HG03066 (cell line): ENCODE data around the gene ANKRD66.
"Not testable (repeated sequence)": the region's sequence is repeated elsewhere in the genome, so short reads cannot be mapped to it uniquely, and the experiment has no call there.

ENCODE experiments used
- ATAC-seq: cut with Tn5 transposase; IDR thresholded peaks from one replicate; pipeline ENCODE4 v1.9.1; 2021; ENCODE audit warnings: low read depth; ENCODE audit not compliant: unreplicated experiment

The ANKRD66 gene

DNA sequence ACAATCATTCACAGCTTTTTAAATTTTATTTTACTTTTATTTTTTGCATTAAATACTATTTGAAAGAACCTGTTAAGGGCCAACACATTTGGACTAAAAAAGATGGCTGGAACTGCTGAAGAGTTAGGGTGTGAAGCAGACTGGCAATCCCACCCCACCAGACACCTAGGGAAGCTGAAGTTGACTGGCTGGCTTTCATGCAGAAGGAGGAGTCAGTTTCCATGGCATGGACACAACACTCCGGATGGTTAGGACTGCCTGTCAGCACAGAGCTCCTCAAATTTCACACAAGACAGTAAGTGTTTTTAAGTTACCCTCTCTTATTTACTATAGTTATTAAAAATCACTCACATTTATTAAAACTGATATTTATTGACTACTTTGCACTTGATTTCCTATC lies at the start of gene ANKRD66:
Gene ANKRD66 (plus strand): TSS at position 238 of the 400 bp plus-strand sequence. CDS start 5,016 bp downstream, outside the sequence.
- no peak for ATAC-seq

DNA sequence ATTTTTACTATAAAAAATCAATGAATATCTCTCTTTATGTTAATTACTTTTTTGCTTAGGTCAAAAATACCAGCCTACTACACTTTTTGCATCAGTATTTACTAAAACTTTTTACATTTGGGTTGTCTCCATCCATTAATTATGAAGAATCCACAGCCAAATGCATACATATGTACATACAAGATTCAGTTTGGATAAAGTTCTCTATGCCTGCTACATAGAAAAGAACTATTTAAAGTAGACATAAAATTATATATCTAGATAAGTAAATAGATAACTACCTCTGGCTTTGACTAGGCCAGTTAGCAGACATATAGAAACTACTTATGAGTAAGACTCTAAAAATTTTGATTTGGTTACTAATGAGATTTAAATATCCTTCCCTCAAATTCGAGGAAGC lies 46.8 kb upstream of the ANKRD66 start:
- ATAC-seq = no peak

DNA sequence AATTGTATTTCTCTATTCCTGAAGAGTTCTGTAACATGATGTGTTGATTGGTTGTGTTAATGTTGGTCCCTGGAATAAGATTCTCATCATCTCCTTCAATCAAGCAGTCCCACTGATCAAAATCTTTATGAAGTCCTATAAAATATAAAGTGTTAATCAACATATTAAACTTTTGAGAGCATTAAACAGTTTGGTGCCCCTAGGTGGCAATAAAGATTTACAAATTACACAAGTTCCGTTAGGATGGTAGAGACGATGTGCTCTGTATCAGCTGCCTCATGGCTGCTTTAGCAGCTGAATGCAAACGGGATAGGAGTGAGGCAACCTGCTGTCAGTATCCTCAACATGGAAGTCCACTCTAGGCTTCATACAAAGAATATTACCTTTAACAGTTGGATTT lies 42.2 kb upstream of the ANKRD66 start:
- ATAC-seq = no peak

DNA sequence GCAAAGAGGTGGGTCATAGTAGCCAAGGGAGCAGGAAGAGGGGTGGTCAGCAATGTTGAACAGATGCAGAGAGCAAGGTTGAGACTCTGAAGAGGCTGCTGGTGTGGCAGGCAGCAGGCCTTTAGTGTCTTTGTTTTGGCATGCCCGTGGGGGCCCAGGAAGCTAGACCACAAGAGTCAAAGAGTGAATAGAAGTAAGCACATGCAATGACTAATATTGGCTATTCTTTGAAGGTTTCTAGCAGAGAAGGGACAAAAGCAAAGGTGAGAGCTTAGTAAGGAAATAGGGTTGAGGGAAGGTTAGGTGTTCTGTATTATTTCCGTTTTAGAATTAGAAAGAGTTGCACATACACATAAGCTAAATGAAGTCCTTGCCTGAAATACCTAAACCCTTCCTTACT lies 40.3 kb upstream of the ANKRD66 start:
- no peak for ATAC-seq

DNA sequence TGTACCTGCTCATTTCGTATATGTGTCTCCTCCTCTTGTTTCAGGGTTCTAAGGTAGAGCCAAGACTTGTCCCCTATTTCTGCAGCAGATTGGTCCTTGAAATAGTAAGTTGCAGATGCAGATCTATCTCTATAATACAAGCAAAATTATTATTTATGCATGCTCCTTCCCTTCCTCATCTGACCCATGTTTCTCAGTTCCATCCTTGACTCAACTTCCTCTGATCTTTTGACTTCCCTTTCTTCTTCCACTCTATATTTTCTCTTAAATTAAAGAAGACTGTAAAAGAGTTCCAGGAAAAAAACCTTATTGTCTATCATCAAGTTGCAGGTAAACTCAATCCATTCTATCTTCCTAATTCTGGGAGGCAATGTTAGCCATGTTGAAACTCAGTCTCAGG lies 35.2 kb upstream of the ANKRD66 start:
- ATAC-seq = no peak

DNA sequence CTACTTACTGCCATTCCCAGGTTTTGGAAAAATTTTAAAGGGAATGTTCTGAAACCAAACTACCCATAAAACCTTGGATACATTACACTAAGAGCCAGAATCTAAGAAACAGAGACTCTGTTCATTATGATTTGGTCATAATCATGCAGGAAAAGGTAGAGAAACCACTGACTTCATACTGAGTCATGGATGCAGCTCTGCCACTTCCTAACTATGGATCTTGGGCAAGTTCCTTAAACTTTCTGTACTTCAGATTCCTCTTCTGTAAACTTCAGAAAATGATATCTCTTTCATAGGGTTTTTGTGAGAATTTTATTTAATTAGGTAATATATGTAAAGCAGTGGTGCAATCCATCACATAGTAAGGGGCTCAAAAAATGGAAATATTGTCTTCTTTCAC lies 31.6 kb upstream of the ANKRD66 start:
- no peak for ATAC-seq

DNA sequence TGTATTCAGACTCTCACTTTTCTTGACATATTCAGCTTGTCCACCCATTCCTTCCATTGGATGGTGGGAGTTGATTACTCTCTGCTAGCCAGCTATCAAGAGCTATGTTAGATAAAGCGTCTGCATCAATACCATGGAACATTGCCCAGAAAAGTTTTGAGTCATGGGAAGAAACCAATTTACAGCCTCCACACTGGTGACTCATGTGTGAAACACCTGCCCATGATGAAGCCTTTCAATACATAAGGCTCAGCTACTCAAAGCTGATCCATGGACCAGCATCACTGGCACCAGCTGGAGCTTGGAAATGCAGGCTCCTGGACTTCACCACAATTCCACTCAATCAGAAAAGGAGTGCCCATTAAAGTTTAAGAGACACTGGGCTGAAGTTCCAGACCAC lies 27.6 kb upstream of the ANKRD66 start:
- ATAC-seq = no peak

DNA sequence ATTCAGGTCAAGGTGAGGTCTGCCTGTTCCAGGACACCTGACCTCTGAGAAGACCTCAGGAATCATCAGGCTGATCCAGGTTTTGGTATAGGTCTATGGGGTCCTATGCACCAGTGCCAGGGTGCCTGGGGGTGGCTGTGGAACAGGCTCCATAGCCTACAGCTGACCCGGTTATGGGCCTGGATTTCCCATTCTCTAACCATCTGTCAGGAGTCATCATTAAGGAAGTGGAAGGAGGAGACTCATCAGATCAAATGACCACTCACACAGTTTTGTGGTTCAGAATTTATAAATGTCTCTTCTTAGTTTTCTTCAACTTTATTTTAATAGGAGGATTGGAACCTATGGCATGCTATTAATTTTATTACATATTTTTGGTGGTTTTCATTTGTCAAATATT lies 26.3 kb upstream of the ANKRD66 start:
- ATAC-seq = no peak

DNA sequence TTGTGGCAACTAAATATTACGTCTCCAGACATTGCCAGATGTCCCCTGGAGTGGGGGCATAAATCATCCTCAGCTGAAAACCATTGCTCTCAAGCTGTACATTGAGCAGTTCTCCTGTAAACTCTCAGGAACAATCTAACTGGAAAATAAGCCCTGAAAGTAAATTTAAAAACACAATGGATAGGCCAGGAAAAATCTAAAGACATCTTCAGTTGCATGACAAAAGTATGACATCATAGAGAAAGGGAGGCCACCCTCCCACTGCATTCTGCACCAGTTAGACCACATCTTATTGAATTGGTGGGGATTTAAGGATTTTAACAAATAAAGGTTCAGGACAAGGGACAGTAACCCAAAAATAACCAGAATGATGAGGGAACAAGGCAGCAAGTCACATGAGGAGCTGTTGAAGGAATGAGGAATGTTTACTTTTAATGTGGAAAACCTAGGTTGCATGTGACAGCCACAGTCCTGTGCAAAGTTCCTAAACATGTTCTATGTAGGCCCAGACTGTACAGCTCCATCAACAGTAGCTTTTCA lies 16.9 kb upstream of the ANKRD66 start:
- no peak for ATAC-seq

DNA sequence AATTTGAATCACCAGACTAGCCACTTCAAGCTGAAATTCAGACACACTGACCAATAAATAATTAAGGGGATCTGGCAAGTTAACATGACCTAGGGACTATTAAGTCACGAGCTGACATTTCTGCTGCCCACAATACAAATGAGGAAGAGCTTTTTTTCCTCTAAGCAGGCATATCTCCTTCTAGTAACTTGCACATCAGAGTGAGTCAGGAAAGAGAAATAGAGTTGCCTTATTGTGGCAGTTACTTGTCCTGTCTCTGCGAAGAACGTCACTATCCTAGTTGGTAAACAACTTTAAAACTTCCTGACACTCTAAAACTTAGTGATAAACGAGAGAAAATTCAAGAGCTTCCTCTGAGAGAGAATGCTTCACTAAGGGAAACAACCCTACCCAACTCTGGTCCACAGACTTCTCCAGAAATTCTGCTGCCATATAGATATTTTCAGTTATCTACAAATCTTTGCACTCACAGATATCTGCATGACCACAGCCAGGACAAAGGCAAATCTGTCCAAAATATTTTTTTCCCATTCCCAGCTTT lies 15.7 kb upstream of the ANKRD66 start:
- no peak for ATAC-seq

DNA sequence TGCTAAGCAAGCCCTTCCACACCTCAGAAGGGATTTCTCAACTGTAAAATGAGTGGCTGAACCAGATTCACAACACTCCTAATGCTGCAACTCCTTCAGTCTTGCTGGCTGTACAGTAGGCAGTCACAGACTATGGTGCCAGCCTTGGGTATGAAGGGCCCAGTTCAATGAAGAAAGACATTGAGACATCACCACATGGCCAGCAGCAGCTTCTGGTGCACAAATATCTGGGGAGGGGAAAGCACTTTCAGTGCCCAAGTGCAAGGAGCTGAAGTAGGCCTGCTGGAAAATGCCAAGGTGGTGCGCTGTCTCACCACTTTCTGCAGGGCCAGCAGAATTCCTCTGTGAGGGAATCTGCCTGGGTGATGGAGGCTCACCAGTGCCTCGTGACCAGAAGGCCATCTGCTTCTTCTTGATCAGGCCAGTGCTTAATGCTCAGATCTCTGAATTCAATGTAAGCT lies 13.4 kb upstream of the ANKRD66 start:
- ATAC-seq = no peak

DNA sequence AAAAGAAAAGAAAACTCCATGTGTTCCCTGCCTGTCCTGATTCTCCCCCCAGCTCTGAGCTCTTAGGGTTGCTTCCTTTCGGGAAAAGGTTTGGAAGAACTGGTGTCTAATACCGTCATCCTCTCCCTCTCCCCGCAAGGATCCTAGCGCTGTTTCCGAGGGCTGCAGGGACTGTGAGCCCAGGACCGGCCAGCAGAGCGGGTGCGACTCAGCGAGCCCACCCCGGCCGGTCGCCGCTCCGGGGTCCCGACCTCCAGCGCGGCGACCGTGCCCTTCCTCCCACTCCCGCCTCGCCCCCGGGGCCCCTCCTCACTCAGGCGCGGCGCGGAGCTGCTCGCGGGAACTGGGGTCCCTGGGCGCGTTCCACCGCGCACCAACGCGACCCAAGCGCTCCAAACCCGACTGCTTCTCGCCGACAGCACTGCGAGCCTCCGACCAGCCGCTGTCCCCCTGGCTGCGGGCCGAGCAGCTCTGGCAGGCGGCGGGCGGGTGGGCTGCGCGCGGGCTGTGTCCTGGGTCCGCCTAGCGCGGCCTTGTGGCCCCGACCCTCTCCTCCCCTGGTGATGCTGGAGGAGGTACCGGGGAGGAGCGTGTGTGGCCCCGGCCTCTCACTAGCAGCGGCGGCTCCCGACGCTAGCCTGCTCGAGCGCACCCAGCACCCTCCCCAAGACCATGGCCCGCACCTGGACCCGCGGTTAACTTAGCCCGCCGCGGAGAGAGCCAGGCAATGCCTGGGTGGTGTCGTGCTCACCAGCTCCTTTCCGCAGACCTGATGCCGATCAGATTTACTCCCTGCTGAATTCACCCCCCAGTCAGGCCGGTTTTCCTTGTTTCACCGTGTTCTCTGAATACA lies 11.6 kb upstream of the ANKRD66 start, which contains the start of gene PLA2G7:
Gene PLA2G7 (minus strand): TSS at position 509 of the 853 bp plus-strand sequence. CDS start 12,484 bp downstream, outside the sequence.
- no peak for ATAC-seq

DNA sequence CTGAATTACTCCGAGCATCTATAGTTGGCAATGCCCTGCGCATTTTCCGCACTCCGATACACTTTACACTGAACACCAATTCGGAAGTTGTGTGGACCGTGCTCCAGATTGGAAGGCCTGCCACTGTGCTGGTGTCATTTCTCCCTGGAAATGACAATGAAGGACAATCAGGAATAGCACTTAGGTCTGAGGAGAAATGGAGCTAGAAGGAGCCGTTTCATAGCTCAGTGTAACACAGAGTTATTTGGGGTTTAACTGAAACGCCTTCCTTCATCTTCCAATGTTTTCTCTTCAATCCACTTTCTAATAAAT lies 11.1 kb upstream of the ANKRD66 start:
- ATAC-seq = no peak

DNA sequence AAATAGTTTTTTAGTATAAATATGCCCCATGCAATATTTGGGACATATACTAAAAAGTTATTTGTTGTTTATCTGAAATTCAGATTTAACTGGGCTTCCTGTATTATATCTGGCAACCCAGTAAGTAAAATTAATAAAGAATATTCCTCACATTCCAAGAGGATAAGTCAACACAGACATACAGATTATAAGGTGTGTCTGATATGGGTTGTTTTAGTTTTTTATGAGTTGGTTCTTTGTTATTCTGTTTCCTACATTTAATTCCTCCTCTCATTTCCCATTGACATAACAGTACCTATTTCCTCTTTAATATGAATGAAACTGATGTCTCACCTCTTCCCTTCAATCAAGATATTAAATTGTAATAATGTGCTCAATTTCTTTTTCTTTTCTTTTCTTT lies 9.8 kb upstream of the ANKRD66 start:
- no peak for ATAC-seq

DNA sequence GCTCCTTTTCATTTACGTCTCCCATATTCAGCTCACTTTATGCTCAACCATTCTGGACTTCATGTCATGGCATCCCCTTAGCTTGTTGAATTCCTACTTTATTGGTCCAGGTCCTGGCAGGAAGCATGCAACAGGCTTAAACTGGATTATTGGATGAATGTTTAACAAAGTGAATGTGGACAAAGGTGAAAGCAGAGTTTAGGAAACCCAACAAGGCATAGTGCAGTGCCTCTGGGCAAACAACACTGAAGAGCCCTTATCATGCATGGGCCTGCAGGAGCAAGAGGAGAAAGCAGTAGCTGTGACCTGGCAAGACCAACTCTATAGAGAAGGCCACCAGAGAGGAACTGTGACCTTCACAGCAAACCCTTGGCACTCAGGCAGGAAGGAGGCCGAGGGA lies 5.3 kb upstream of the ANKRD66 start:
- ATAC-seq = no peak

DNA sequence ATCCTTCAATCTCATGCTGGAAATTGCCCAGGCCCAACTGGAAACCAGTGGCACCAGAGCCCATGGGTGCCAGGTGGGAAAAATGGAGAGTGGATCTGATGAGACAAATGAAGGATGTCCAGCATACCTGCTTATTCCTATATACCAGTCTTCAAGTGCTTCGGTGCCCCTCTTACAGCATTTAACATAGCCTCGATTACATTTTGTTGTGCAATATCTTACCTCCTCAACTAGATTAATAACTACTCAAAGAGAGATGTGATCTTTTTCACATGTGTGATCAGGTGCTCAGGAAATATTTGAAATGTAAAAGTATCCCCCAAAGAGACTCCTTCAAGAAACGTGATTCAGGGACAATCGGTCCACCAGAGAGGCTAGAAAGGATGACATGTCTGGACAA lies 4.8 kb upstream of the ANKRD66 start:
- no peak for ATAC-seq

DNA sequence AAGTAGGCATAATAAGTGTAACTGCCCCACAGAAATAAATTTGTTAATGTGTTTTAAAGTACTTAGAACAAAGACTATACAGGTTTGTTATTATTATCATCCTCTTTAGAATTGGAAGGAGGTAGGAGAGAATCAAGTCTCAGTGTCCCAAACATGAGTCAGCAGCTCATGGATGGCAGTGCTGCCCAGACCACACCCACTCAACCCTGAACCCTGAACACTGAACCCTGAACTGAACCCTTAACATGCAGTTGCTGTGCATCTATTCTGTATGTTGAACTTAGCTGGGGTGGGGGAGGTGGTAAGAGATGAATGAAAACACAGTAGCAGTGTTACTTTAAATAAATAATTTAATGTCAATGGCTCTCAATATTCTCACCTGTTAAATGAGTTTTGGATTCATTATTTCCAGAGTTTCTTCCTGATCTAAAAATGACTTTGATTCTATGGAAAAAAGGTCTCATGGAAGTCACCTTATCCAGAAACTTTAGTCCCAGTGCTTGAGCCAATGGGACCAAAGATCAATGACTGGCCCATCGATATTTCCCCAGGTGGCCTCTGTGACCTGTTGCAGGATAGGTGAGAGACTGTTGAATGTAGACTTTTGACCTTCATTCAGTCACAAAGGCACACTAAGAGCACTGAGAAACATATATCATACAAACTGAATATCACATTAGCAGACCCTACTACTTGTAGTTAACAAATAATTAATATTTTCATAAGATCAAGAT lies 3.1 kb upstream of the ANKRD66 start:
- ATAC-seq = no peak

DNA sequence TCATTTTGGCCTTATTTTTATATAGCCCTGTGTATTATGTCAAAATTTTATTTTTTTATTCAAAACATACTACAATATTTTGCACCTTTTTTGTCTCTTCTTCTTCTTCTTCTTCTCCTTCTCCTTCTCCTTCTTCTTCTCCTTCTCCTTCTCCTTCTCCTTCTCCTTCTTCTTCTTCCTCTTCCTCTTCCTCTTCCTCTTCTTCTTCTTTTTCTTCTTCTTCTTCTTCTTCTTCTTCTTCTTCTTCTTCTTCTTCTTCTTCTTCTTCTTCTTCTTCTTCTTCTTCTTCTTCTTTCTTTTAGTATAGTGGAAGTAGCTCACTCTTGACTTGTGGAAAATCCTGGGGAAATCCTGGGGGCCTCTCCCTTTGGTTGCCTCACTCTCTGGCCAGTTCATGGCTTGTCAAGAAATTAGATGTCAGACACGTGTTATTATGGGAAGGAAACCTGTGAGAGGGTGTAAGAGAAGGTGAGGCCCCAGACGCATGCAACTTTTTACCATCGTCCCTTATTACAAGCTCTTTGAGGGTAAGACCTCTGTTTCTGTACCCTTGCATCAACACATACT lies 2.5 kb upstream of the ANKRD66 start:
- ATAC-seq = not testable (repeated sequence)

DNA sequence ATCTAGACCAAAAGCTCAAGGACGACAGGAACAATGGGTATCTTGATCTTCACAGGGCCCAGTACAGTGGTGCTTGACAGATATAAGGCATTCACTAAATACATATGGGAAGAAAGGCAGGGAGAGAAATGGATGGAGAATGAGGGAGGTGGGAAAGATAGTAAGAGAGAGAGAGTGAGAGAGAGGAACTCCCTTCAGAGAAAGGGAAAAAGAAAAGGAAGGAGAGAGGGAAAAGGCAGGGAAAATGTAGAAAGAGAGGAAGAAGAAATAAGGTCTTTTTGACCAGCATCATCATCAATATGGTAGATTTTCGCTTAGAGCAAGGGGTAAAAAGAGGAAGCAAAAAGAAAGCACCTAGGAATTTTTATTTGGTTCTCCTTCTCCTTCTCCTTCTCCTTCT lies 760 bp upstream of the ANKRD66 start:
- no peak for ATAC-seq

DNA sequence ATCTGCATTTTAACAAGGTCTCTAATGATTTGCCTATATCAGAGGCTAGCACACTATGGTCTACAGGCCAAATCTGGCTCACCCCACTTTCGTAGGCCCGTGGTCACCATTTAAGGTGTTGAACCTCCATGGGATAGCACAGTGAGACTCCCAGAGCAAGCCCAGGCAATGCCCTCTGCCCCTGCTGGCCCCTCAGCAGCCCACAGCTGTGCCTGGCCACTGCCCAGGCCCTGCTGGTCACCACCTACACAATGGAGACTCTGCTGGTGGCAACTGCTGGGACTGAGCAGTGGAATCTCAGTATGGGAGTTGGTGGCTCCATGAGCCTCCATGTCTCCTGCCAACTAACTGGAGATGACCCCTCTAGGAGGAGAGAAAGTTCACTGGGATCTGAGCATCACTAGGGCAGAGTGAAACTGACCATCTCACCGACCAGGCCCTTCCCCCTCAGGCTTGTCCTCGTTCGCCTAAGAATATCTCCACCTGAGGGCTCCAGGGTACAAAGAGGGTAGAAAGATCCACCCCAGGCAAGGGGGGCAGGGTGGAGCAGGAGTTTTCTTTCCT lies 2.3 kb downstream of the ANKRD66 start:
- no peak for ATAC-seq

DNA sequence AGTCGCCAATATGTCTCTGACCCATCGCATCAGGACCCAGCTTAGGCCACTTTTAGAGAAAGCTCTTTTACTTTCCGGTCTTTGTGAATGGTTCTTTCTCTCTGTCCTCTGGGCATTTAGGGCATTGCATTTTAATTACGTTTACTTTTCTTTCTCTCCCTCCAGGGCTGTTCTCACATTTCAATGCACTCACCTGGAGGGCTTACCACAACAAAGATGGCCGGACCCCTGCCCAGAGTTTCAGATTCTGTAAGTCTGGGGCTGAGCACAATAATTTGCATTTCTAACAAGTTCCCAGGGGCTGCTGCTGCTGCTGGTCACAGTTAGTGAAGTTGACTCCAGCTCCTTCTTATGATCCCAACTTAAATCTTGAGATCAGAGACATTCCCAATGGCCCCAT lies 3.0 kb downstream of the ANKRD66 start:
- no peak for ATAC-seq
